GM20431 (cell line): Measurements from ENCODE around the gene INPP1.
"Not testable (repeated sequence)": the region's sequence is repeated elsewhere in the genome, so short reads cannot be mapped to it uniquely, and the experiment has no call there.

ENCODE experiments used
- in situ Hi-C: fragments of 300-500 bp; cut with MseI, MboI; formaldehyde crosslinking; loops from one replicate; pipeline ENCODE4 v1.15.0; 2020; ENCODE audit warnings: low sequenced_read_pairs; ENCODE audit not compliant: unreplicated experiment

Gene INPP1

DNA sequence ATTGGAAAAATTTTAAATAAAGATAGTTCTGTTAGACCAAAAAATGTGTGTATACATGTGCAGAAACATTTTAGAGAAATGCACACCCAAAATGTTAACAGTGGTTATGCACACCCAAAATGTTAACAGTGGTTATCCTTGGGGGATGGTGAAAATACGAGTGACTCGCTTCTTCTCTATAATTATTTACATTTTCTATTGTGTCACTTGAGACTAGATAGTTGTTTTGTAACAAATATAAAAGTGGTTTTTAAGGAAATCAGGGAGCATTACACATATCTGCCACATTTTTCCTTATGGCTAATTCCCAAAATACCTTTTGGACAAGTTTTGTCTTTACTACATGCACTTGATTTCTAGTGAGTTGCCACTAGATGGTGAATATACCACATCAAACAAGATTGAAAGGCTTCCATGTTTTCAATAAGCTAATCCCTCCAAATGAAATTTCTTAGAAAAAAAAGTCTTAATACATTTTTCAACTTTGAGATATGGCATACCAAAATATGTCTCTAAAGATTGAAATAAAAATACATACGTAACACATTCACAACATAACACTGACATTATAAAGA is 14.7 kb upstream of the INPP1 start:
- in situ Hi-C loops: no loop called here

DNA sequence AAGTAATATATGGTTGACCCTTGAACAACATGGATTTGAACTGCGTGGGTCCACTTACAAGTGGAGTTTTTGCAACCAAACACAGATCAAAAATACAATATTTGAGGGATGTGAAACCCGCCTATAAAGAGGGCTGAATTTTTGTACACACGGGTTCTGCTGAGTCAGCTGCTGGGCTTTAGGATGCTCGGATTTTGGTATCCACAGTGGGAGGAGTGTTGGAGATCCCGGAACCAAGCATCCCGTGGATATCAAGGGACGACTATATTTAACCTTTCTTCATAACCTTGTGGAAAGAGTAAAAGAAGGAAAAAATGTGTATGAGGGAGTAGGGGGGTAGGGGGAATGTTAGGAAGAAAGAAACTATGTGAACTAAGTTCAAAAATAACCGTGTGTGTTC is 10.0 kb upstream of the INPP1 start:
- in situ Hi-C loops: no loop called here

GRCh38 chr2:190333928-190334327 is 9.5 kb upstream of the INPP1 start:
- in situ Hi-C loops: no loop called here

DNA sequence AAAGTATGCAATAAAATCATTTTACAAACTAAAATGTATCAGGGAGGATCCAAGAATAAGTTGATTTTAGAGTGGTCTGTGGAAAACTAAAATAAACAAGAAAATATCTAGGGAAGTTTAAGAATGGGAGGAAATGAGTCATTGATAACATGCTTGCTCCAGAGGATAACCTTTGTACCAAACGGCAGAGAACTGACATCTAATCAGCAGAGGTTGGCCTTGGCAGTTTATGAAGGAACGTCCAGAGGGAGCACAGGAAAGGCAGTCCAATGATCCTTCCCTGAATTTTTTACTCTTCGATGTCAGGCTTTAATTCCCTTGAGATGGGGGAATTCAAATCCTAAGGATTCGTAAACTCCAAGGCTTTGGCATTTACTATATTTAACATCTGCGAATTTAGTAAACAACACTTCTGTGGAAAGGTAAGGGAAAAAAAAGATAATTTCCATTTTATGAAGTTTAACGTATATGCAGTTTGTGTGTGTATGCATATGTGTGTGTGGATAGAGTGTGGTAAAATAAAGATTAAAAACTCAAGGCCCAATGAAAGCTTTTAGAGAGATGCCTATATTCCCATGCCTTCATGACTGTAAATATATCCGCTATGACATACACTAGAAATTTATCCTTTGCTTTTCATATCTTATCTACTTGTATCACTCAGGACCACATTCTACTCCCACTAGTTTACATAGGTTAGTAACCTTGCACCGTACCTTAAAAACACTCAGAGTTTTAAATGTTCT is 8.7 kb upstream of the INPP1 start:
- in situ Hi-C loops: no loop called here

- in situ Hi-C loops: no loop called here
These were observed 8.2 kb upstream of the INPP1 start for GRCh38 chr2:190335225-190335559.

- in situ Hi-C loops: not testable (repeated sequence)
These were observed 7.8 kb upstream of the INPP1 start for GRCh38 chr2:190335584-190335983.

DNA sequence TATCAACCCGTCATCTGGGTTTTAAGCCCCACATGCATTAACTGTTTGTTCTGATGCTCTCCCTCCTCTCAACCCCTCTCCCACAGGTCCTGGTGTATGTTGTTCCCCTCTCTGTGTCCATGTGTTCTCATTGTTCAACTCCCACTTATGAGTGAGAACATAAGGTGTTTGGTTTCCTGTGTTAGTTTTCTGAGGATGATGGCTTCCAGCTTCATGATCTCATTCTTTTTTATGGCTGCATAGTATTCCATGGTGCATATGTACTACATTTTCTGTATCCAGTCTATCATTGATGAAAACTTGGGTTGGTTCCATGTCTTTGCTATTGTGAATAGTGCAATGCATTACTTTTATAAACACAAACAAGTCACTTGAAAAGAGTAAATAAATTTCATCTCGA is 7.0 kb upstream of the INPP1 start:
- in situ Hi-C loops: no loop called here

- in situ Hi-C loops: no loop called here
These were observed 4.9 kb upstream of the INPP1 start for GRCh38 chr2:190338453-190338852.

DNA sequence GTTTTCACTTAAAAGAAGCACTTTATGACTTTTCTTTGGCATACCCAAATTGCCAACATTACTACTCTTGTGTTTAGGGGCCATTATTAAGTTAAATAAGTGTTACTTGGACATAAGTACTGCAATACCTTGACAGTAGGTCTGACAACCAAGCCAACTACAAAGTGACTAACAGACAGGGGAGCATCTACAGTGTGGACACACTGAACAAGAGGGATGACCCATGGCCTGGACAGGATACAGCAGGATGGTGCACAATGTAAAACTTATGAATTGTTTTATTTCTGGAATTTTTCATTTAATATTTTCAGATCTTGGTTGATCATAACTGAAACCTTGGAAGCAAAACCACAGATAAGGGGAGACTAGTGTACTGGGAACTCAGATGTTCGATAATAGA is 4.0 kb upstream of the INPP1 start:
- in situ Hi-C loops: no loop called here

DNA sequence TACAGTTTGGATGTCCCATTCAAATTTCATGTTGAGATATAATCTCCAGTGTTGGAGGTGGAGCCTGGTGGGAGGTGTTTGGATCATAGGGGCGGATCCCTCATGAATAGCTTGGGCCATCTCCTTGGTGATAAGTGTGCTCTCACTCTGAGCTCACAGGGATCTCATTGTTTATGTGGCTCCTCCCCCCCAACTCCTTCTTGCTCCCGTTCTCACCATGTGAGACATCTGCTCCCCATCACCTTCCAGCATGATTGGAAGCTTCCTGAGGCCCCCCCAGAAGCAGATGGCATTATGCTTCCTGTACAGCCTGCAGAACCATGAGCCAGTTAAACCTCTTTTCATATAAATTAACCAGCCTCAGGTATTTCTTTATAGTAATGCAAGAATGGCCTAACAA is 3.0 kb upstream of the INPP1 start:
- in situ Hi-C loops: no loop called here

DNA sequence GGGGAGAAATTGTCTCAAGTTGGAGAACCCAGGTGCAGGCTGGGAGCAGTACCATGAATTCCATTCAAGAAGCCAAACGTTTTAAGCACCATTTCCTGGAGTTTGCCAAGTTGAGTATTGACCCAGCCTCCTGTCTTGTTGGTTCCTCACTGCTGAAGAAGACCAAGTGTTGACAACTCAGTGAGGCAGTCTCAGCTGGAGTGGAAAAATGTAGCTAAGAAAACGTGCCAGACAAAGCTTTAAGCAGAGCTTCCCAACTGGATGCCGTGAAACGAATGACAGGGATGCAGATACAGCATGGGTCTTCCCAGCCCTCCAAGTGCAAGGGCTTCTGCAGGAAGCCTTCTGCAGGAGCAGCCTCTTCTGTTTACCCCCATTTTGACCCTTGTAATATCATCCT is 778 bp upstream of the INPP1 start:
- in situ Hi-C loops: no loop called here

GRCh38 chr2:190343089-190343535 is 277 bp upstream of the INPP1 start:
- in situ Hi-C loops: no loop called here

DNA sequence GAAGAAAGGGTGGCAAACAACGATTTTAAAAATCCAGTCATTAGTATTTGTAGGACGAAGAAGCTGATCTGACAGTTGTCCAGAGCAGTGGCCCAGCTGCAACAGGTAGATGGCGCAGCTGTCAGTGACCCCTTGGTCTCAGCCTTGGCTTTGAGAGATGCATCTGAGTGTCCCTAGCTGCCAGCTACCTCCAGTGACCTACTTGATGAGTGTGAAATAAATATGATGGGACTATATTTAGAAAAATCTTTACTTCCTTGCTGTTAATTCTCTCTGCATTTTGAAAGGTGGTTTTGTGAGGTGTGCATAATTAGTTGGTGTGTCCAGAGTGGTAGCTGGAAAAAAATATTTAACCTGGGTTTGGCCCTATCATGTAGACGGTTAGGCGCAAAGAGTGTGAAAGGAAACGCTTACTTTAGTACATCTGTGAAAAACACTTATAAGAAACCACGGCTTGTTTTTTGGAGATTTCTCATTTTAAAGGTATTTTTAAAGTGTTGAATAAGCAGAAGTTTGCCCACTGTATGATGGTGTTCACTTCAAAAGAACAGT is 963 bp downstream of the INPP1 start:
- in situ Hi-C loops: no loop called here

DNA sequence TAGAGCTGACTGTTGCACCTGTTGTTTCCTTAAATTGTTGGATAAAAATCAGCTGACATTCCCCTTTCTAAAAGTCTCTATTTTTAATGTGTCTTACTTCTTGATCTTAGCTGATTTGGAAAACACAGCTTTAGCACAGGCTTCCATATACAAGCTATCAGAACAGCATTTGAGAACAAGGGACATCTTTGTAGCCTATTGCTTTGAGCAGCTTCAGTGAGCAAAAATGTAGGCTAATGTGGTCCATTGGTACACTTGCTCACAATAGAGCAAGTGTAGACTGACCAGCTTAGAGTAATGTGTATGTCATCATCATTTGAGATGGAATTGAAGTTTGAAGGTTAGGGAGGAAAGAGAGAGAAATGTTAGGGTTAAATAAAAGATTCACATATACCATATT is 7.0 kb downstream of the INPP1 start:
- in situ Hi-C loops: no loop called here

- in situ Hi-C loops: no loop called here
These were observed 8.6 kb downstream of the INPP1 start for GRCh38 chr2:190351955-190352354.

DNA sequence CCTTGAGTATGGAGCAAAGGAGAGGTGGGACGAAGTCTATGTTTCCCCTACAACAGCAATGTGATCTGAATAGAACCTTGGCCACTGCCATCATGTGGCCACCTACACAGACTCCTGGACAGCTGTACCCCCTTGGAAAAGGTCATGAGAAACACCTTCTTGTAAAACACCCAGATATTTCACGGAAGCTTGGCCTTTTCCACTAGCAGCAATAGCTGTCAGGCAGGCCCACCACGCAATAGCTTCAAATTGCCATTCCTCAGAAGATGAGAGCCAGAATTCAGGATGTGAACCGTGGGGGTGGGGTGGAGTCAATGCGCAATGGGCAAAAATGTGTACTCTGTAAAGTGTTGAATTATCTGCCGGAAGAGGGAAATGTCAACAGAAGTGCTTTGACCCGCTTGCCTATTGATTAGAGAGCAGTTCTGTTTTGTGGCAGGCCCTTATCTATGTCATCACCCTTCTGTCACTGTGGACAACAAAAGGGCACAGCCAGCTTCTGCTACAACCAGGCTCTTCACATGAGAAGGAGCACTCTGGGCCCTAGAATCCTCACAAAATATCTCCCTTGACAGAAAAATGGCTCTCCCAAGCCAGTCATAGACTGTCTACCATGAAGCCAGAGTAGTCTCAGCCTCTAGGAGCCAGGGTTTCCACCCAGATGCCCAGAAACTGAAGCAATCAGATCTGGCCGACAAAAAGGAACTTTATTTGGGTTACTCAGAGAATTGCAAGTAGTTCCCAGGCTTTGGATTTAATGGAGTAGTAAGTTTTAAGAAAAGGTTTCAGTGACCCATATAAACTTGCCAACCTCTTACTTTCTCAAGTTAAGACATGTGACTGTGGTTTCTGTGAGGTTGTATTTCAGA is 9.5 kb downstream of the INPP1 start:
- in situ Hi-C loops: no loop called here

GRCh38 chr2:190353537-190353899 is 10.1 kb downstream of the INPP1 start:
- in situ Hi-C loops: no loop called here

DNA sequence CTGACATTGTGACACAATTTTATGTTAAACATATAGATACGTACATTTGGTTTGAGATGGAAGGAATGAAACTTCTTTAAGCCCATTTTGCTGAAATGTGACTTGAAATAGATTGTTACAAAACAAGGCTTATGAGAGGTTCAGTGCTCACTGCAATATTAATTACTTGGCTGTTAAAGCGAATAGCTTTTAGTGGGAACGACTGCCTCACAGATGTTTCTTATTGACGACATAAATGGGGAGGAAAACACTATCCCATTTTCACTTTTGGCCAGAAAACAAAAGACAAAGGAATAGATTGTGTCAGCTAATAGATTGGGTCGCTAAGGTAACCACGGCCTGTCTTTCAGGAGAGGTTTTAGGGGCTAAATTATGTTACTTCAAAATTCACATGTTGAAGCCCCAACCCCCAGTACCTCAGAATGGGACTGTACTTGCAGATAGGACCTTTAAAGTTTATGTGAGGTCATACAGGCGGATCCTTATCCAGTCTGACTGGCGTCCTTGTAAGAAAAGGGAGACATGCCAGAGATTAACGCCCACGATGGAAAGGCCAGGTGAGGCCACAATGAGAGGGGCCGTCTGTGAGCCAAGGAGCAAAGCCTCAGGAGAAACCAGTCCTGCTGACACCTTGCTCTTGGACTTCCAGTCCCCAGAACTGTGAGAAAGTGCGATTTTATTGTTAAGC is 10.8 kb downstream of the INPP1 start:
- in situ Hi-C loops: no loop called here

GRCh38 chr2:190355968-190356644 is 12.7 kb downstream of the INPP1 start:
- in situ Hi-C loops: no loop called here

GRCh38 chr2:190357600-190357999 is 14.2 kb downstream of the INPP1 start:
- in situ Hi-C loops: no loop called here
